SK-N-SH treated with all-trans-retinoic acid at 6 μM for 48 hours (cell line): ENCODE measurements around the gene ALB.

ENCODE experiments used
- ATAC-seq: fragments of 200-7000 bp; cut with Tn5 transposase; 3 replicates; pipeline ENCODE4 v1.9.1; 2020; ENCODE audit warnings: mild to moderate bottlenecking, moderate library complexity
- CSRNP3 ChIP-seq: fragments of 250-450 bp; sonication (Bioruptor Pico); IDR thresholded peaks from 2 replicates; pipeline ENCODE4 v1.5.1; 2021; ENCODE audit warnings: mild to moderate bottlenecking, moderate library complexity
- GLIS3 ChIP-seq: fragments of 250-450 bp; sonication (Bioruptor Pico); IDR thresholded peaks from 2 replicates; pipeline ENCODE4 v1.5.0; 2020; ENCODE audit warnings: mild to moderate bottlenecking, moderate library complexity
- OSR1 ChIP-seq: fragments of 250-450 bp; sonication (Bioruptor Pico); IDR thresholded peaks from 2 replicates; pipeline ENCODE4 v1.8.0; 2022; ENCODE audit warnings: moderate library complexity, mild to moderate bottlenecking, inconsistent platforms
- PATZ1 ChIP-seq: fragments of 250-450 bp; sonication (Bioruptor Pico); IDR thresholded peaks from 2 replicates; pipeline ENCODE4 v1.8.0; 2020; ENCODE audit warnings: mild to moderate bottlenecking, moderate library complexity, borderline replicate concordance
- PPARA ChIP-seq: fragments of 250-450 bp; sonication (Bioruptor Pico); IDR thresholded peaks from 2 replicates; pipeline ENCODE4 v1.5.0; 2020; ENCODE audit warnings: mild to moderate bottlenecking, borderline replicate concordance
- RARB ChIP-seq: fragments of 250-450 bp; sonication (Bioruptor Pico); IDR thresholded peaks from 2 replicates; pipeline ENCODE4 v1.8.0; 2021; ENCODE audit warnings: mild to moderate bottlenecking, moderate library complexity
- TCF4 ChIP-seq: fragments of 250-450 bp; sonication (Bioruptor Pico); IDR thresholded peaks from 2 replicates; pipeline ENCODE4 v1.8.0; 2021; ENCODE audit warnings: mild to moderate bottlenecking, moderate library complexity, borderline replicate concordance
- ZFP3 ChIP-seq: fragments of 250-450 bp; sonication (Bioruptor Pico); IDR thresholded peaks from 2 replicates; pipeline ENCODE4 v1.5.0; 2020; ENCODE audit warnings: mild to moderate bottlenecking, moderate library complexity
- ZNF565 ChIP-seq: fragments of 450-650 bp; formaldehyde crosslinking; conservative IDR thresholded peaks from 2 replicates; pipeline ENCODE4 v1.5.0; 2020; ENCODE audit warnings: low read depth, mild to moderate bottlenecking, moderate library complexity

ALB gene

DNA sequence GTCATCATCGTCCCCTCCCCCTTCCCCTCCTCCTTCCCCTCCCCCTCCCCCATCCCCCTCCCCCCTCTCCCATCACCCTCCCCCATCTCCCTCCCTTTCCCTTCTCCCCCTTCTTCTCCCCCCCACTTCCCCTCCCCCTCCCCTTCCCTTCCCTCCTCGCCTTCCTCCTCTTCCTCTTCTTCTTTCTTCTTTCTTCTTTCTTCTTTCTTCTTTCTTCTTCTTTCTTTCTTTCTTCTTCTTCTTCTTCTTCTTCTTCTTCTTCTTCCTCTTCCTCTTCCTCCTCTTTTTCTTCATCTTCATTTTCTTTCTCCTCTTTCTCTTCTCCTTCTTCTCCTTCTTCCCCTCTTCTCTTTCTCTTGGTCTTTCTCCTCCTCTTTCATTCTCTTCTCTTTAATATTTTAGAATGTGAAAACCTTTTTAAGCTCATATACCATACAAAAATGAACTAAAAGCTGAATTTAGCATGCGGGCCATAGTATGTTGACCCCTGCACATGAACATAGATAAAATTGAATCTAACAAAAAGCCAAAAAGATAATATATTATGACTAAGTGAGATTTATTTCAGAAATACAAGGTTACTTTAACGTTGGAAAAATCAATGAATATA is 56.9 kb downstream of the ALB start (continued):
- TF ChIP-seq PPARA (CRISPR knock-in tag) (no peak), ZNF565 (CRISPR knock-in tag) (no peak)

GRCh38 chr4:73468170-73468569 is 64.1 kb downstream of the ALB start:
- TF ChIP-seq ZFP3 (CRISPR knock-in tag) (no peak), TCF4 (CRISPR knock-in tag) (no peak), OSR1 (no peak), CSRNP3 (no peak), RARB (CRISPR knock-in tag) (no peak), PATZ1 (CRISPR knock-in tag) (no peak)

GRCh38 chr4:73470728-73471127 is 66.6 kb downstream of the ALB start:
- no peak for TF ChIP-seq GLIS3 (CRISPR knock-in tag)
- ATAC-seq = no peak

More at GRCh38 chr4:73468170-73468569, 64.1 kb downstream of the ALB start:
- no peak for ATAC-seq
